GM20431 (cell line): Measurements from ENCODE around the gene DOCK2.

Experiments used
- in situ Hi-C: fragments of 300-500 bp; cut with MseI, MboI; formaldehyde crosslinking; loops from one replicate; pipeline ENCODE4 v1.15.0; 2020; ENCODE audit warnings: low sequenced_read_pairs; ENCODE audit not compliant: unreplicated experiment

DOCK2 gene

DNA sequence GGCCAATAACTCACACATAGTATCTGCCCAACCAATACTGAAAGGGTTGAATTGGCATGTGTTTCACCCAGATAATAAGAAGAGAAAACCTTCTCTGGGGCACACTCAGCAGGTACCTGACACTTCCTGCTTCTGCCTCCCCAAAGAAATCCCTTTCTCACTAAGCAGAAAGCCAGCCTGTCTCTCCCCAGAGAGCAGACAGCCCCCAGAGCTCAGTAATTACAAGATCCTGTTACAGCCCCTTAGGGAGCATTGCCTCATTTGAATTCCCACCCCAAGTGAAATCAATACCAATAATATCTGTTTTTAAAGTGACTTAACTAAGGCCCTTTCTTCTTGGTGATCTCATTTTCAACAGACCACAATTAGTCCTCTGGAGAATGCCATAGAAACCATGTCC is 430.1 kb downstream of the DOCK2 start:
- in situ Hi-C loops = no loop called here

DNA sequence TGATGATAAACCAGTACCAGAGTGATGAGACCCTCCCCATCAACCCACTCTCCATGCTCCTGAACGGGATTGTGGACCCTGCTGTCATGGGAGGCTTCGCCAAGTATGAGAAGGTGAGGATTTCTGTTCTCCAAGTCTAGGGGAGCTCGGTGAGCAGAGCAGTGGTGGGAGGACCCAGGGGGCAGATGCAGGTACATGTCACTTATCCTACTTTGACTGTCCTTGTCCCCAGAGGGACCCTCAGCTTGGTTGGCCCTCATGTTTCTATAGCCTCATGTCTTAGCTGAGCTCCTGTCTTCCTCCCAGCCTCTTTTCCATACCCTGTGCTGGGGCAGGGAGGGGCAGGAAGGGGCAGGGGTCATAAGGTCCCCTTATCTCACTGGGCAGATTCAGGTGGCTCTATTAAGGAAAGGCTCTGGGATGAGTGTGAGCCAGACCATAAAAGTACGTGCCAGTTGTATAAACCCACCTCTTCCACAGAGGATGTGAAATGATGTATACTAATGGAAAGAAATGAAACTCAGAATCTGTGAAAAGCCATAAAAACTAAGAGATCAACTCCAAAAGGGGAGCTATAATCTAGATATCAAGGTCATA is 430.6 kb downstream of the DOCK2 start:
- in situ Hi-C loops = no loop called here

DNA sequence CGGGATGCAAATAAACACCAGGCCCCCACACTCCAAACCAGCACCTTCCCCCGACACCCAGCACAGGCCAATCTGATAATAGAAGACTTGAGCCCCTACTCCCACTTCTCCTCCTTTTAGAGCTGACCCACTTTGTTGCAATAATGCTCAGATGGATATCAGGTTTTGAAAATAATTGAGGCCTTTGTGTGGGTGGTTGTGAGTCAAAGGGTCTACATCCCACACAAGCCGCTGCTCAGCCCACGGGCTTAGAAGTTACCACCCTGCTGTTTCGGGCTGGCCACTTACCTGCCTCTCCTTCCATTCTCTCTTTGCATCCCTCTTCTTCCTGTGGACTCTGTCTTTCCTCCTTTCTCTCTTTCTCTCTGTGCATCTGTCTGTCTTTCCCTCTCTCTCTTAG is 432.4 kb downstream of the DOCK2 start:
- in situ Hi-C loops = no loop called here

DNA sequence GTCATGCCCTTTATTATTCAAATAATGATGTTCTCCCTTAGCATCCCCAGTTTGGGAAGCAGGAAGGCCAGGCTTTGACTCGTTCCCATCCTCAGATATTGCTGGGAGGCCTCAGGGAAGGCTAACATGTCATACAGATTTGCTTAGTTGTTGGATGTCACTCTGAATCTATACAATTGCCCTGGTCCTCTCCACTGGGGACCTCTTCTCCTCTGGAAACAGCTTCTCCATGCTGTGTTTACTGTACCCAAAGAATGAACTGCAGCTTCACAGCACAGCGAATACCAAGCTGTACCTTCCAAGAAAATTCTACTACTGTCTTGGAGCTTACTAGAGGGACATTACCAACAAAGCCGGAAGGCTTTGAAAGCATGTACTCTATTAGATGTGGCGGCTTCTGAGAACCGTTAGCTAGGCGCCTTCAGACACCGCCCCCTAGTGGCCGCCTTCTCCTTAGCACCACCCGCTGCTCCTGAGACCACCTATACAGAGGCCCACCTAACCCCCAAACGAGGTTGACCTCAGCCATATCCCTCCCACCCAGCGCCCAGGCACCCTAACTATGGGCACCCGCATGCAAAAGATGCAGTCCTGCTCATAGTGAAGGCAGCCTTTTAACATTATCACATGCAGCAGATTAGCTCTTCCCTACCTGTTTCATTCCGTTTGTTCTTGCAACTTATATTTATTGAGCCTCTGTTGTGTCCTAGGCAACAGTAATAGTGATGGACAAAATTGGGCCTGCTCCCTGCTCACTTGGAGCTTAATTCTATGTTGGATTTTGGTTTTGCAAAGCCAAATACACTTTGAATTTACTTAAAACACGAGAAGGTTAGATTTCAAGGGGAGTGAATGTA is 433.7 kb downstream of the DOCK2 start:
- in situ Hi-C loops = no loop called here

DNA sequence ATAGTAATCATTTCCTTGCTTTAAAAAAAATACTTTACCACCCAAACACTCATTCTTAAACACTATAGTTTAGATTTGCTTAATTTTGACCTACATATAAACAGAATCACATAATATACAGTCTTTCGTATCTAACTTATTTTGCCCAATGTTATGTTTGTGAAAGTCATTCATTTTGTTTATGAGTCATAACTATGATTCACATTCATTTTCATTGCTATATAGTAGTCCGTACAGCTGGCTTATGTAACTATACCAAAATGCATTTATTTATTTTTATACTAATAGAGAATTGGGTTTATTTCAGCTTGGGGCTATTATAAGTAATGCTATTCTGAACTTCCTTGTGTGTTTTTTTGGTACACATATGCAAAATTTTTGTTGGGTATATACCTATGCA is 434.7 kb downstream of the DOCK2 start:
- in situ Hi-C loops = no loop called here

DNA sequence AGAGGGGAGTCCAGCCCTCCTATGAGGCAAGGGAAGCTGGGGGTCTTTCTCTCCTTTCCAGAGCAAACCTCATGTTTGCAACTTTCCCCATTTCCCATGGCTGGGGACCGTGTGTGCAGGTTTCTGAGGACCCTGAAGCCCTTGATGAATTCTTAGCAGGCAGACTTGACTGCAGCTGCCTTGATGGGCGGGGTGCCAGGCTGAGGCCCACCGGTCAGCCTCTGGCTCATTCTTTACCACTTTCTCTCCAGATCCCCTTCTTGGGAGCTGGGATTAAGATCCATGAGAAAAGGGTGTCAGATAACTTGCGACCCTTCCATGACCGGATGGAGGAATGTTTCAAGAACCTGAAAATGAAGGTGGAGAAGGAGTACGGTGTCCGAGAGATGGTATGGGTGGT is 438.6 kb downstream of the DOCK2 start:
- in situ Hi-C loops = no loop called here

DNA sequence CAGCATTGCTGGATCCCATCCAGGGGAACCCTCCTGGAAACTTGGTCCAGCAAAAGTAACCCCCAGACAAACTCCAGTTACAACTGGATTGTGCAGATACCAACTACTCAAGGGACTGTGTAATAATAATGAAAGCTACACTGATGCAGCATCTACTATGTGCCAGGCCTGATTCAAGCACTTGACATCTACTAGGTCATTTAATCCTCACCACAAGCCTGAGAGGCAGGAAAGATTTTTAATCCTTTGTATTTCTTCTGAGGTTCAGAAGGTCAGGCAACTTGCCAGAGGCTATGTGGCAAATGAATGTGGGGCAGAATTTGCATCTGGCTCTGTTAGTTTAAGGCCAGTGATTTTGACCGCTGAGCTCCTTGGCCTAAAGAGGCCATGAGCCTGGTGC is 439.1 kb downstream of the DOCK2 start:
- in situ Hi-C loops = no loop called here

DNA sequence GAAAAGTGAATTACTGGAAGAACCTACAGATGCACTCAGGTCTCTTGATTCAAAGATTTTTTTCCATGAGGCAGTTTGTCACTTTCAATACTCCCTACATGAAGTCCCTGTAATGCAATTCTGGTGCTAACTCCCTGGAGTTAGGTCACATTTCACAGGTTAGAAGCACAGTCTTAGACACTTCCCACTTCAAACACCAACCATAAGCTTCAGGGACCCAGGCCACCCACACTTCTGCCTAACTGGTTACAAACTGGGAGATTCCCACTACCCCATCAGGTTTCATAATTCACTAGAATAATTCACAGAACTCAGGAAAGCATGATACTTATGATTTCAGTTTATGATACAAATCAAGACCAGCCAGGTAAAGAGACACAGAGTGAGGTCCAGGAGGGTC is 439.7 kb downstream of the DOCK2 start:
- in situ Hi-C loops = no loop called here

DNA sequence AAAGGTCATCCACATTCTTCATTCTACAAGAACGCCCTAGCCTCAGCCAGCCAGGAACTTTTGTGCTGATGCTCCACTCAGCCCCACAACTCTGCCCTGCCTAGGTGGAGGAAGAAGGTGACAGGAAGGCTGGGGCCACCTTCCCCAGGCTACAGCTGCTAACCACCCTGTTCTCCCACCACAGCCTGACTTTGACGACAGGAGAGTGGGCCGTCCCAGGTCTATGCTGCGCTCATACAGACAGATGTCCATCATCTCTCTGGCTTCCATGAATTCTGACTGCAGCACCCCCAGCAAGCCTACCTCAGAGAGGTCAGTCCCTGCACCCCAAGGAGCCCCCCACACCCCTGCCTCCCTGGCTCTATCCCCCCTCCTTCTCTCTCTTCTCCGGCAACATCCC is 440.5 kb downstream of the DOCK2 start:
- in situ Hi-C loops = no loop called here

DNA sequence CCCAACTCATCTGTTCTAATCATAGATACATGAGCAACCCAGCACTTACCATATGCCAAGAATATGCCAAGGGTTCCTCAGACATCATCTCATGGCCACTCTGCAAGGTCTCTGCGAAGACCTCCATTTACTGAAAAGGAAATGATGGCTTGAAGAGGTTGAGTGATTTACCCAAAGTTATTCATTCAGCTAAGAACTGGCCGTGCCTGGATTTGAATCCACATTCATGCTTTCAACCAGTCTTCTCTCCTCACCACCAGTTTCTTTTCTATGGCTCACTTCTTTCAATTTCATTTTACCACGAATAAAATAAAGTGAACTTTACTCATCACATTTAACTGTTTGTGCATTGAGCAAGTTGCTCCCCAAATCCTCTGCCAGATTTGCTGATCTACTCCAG is 441.4 kb downstream of the DOCK2 start:
- in situ Hi-C loops = no loop called here

DNA sequence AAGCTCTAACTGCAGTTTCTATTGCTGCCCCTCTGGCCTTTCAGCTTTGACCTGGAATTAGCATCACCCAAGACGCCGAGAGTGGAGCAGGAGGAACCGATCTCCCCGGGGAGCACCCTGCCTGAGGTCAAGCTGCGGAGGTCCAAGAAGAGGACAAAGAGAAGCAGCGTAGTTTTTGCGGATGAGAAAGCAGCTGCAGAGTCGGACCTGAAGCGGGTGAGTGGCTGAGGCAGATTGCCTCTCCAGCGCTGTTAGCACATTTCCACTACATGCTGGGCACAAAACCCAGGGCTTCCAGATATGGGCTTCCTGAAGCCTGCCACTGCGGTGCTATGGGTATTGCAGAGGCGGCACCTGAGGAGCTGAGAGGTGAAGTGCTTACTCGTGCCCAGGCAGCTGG is 441.9 kb downstream of the DOCK2 start:
- in situ Hi-C loops = no loop called here

DNA sequence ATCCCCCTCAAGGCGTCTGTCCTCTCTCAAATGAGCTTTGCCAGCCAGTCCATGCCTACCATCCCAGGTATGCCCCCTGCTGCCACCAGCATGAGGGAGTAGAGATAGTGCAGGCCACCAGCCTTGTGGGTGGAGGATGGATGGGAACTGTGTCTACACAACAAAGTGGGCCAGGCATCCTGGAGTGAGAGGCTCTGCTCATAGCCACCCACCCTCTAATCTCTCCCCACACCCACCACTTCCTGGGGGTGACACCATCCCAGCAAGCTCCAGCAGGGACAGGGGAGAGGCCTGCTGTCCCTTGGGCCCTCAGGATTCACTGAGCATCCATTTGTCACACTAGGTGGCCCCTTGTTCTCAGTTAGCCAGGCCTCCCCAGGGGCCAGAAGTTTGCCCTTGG is 443.1 kb downstream of the DOCK2 start:
- in situ Hi-C loops = no loop called here

DNA sequence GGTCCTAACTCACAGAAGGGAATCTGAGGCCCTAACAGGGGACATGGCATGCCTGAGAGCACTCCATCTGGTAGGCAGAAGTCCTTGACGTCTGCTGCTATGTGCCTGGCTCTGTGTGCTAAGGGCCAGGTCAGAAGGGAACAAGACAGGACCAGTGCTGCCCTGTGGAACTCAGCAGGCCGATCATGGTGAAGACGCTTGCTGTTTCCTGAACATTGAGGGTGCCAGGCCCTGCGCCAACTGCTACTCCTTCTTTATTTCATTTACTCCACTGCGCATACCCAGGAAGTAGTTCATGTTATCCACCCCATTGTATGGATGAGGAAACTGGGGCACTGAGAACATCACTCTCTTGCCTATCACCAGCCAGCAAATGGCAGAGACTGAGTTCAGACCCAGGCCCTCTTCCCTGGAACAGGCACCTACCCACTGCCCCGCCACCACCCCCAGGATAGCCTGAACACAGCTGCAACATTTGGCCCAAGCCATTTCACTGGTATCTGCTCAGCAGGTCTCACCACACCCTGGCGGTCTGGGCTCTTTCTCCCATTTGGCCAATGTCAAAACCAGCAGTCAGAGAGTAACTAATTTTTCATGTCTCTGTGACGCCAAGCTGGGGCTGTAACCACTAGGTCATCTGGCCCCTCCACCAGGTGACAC is 443.8 kb downstream of the DOCK2 start:
- in situ Hi-C loops = no loop called here

DNA sequence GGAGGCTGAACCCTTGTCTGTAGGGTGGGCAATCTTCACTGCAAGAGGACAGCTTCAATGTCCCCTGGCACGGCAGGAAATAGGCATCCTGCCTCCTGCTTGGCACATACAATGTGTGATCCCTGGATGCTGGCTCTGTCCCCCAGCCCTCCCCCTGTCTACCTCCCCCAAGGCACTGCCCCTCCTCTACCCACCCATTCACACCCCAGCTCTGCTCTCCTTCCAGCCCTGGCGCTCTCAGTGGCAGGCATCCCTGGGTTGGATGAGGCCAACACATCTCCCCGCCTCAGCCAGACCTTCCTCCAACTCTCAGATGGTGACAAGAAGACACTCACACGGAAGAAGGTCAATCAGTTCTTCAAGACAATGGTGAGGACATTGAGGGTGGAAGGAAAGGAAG is 444.5 kb downstream of the DOCK2 start:
- in situ Hi-C loops = no loop called here

DNA sequence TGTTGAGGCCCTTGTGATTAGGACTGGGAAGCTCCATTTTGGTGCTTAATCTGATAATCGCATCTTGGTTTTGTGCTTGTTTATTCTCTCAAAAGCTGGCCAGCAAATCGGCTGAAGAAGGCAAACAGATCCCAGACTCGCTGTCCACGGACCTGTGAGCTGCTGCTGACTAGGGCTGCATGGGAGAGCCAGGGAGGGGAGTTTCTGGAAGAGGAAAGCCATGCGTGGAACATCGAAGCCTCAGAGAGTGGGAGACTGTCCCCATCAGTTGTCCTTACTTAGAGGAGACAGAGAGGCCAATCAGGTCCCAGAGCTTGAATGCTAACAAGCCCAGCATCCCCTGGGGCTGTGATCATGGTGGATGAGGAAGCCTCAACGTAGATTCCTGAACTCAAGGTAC is 445.6 kb downstream of the DOCK2 start:
- in situ Hi-C loops = no loop called here

DNA sequence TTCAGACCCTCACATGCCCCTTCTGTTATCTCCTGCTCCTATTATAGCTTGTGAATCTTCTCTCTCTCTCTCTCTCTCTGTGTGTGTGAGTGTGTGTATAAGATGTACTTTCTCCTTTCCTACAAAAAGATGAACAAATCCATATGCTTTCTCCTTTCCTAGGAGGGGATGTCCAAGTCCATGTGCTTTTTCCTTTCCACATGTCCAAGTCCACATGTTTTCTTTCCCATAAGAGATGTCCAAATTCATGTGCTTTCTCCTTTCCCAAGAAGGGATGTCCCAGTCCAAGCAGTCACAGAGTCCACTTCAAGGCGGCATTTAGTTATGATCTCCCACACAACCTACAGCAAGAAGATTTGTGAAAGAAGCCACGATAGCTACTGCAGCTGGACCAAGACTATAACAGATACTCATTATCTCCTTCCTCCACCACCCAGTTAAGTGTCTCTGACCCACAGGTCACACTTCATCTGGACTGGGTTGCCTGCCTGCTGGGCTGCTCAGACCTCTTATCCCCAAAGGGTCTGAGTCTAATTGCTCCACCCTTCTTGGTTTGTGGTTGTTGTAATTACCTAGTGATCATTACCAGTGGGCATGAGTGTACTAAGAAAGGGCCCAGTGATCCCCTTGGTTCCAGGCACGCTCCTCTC is 450.2 kb downstream of the DOCK2 start:
- in situ Hi-C loops = no loop called here

DNA sequence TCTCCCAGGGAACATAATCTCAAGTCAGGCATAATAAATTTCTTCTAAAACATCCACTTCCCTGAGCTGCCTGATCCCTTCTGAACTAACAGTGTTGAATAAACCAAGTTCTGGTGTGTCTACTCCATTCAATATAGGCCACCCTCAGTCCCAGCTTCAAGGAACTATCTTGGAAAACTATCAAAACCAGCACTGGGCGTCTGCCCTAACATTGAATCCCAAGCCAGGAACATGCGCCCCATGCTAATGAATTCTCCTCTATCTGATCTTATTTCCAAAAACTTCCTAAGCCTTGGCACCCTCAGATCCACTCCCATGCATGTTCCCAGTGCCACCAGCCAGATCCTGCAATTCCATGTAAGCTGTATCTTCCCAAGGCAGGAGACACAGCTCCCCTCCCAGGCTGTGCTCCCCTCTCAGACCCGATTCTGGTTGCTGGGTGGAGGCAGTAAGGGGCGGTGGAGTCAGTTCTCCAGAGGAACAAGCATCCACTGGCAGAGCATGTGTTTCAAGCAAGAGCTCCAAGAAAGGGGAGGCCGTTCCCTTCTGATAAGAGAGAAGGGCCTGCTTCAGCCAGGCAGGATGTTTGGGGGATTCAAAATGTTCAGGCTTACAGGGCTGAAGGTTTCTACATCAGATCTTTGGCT is 455.5 kb downstream of the DOCK2 start:
- in situ Hi-C loops = loop anchor here (10.0 kb wide), 1 partner anchor 92 kb away; no protein-coding TSS in a partner anchor

DNA sequence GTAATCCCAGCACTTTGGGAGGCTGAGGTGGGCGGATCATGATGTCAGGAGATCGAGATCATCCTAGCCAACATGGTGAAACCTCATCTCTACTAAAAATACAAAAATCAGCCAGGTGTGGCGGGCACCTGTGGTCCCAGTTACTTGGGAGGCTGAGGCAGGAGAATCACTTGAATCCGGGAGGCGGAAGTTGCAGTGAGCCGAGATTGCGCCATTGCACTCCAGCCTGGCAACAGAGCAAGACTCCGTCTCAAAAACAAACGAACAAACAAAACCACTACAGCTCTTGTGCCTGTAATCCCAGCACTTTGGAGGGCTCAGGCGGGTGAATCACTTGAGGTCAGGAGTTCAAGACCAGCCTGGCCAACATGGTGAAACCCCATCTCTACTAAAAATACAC is 457.3 kb downstream of the DOCK2 start:
- in situ Hi-C loops = loop anchor here (10.0 kb wide), 1 partner anchor 90 kb away; no protein-coding TSS in a partner anchor

DNA sequence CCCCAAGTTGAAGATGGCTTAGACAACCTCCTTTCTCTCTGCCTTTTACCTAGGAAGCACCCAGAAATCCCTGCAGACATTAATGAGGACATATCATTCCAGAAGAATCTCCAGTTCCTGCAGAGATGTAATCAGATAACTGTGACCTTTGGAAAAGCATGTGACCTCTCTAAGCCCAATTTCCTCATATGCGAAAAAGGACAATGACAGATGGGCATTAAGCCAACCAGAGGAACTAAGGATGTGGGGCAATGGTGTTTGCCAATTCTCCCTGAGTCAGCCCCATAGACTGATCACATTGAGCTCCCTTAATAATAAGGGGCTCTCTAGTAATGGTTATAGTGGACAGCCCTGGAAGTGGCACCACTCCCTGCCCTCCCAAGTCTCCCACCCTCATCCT is 458.6 kb downstream of the DOCK2 start:
- in situ Hi-C loops = loop anchor here (10.0 kb wide), 1 partner anchor 89 kb away; no protein-coding TSS in a partner anchor

DNA sequence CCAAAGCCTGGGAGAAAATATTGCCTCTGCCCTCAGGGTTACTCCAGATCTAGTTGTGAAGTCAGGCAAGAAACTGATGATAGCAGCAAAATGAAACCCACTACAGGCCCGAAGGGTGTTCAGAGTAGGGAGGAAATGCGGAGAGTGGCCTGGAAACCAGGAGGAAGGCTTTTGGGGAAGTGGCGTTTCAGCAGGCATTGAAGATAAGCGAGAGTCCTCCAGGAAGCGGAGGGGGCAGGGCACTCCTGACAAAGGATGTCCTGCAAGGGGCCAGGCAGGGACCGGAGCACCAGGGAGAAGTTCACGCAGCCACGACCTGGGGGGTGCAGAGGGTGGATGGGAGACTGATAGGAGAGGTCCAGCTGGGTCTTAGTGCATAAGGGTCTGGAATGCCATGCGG is 460.9 kb downstream of the DOCK2 start:
- in situ Hi-C loops = loop anchor here (10.0 kb wide), 1 partner anchor 87 kb away; no protein-coding TSS in a partner anchor
